Measurements from ENCODE around the gene ARHGDIA.
A peak's percentile ranks its signal among the peaks of the same experiment; 100 is the strongest.

Gene ARHGDIA

DNA sequence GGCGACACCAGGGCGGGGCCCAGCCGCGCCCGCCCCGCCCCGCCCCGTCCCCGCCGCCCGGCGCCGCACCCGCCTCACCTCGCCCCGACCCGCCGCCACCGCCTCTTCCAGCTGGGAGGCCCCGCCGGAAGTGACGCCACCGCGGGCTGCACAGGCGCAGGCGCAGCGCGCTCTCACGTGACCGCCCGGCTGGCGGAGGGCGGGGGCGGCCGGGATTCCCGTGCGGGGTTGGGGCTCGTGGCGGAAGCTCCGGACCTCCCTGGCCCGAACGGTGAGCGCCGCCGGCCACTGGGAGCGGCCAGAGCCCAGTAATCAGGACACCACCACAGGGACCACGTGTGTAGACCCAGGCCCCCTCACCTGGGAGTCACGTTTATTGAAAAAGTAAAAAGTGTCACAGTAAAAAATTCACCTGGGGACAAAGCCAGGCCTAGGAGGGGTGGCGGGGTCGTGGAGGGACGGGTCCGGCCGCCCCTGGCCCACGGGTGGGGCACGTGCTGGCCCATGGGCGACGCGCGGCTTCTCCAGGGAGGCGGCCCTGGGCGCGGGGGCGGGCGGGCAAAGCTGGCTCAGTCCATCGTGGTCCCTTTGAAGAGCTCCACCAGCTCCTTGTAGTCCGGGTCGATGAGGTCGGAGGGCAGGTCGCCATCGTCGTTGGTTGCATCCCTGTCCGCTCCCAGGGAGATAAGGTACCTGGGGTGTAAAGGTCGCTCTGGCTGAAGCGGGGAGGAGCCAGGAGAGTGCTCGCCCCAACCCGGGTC, 37.8 kb downstream of the ARHGDIA start, which contains the start of gene MCRIP1:
Gene MCRIP1 (minus strand): TSS at position 132 of the 761 bp plus-strand sequence. CDS start 8,785 bp downstream, outside the sequence.
- peak within 1 kb of the TSS; percentile 81 for H3K4me3 ChIP-seq (ENCODE audit: low read length)
- TF ChIP-seq, protein P1, sequence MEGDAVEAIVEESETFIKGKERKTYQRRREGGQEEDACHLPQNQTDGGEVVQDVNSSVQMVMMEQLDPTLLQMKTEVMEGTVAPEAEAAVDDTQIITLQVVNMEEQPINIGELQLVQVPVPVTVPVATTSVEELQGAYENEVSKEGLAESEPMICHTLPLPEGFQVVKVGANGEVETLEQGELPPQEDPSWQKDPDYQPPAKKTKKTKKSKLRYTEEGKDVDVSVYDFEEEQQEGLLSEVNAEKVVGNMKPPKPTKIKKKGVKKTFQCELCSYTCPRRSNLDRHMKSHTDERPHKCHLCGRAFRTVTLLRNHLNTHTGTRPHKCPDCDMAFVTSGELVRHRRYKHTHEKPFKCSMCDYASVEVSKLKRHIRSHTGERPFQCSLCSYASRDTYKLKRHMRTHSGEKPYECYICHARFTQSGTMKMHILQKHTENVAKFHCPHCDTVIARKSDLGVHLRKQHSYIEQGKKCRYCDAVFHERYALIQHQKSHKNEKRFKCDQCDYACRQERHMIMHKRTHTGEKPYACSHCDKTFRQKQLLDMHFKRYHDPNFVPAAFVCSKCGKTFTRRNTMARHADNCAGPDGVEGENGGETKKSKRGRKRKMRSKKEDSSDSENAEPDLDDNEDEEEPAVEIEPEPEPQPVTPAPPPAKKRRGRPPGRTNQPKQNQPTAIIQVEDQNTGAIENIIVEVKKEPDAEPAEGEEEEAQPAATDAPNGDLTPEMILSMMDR (IDR thresholded peaks at IDR 0.05; ENCODE audit: insufficient read depth, low read depth, low read length, missing control alignments), result no peak
- DNase-seq (ENCODE audit: low read depth), result peak; percentile 95

DNA sequence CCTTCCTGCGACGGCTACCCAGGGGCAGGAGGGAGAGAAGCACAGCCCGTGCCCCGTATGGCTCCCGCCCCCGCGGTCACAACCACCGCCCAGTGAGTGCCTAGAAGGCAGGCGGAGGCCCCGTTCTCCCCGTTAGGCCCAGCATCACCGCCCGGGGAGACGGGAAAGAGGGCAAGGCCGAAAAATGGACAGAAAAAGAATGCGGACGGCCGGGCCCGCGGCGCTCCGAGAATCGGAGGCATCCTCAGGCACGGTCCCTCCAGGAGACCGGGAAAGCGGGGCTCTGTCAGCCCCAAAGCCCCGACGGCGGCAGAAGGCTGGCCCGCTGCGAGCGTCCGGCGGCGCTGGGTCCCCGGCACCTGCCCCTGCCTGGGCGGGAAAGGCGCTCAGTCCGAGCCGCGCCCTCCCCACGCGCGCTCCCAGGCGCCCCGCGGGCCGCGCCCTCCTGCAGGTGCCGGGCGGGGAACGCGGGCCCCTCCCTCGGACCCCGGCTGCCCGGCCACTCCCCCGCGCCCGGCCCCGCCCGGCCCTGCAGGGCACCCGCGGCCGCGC, 38.5 kb downstream of the ARHGDIA start:
- peak overlapping the region; percentile 48 for H3K4me3 ChIP-seq (ENCODE audit: low read length)
- TF ChIP-seq, protein P1 (IDR thresholded peaks at IDR 0.05; ENCODE audit: insufficient read depth, low read depth, low read length, missing control alignments), result no peak
- peak; percentile 21 for DNase-seq (ENCODE audit: low read depth)

DNA sequence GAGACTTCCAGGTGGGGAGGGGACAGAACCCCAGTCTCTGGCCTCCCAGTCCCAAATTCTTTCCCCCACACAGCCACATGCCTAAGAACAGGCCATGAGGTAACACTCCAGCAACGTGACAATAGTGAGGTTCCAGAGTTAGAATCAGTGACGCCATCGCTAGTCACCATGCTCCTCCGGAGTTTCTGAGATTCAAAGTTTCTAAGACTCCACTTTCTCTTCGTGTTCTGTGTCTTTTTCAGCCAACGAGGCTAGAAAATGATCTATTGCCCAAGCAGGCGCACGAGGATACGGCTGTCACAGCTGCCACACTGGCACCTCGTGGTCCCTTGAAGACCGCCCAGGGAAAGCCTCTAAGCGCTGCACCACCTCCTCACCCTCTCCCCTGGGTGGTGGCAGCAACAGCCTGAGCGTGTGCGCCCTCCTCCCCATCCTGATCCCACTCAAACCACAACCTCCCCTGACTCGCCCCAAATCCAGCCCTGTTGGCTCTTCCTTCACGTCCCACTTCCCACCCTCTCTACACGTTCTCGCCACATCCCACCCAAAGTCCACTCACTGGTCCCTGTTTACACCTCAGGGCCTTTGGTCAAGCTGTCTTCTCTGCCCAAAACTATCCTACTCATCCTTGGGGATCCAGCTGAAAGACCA, 39.1 kb downstream of the ARHGDIA start:
- peak; percentile 63 for DNase-seq (ENCODE audit: low read depth)
- TF ChIP-seq, protein P1 (IDR thresholded peaks at IDR 0.05; ENCODE audit: insufficient read depth, low read depth, low read length, missing control alignments), result no peak
- peak overlapping the region; percentile 48 for H3K4me3 ChIP-seq (ENCODE audit: low read length)

DNA sequence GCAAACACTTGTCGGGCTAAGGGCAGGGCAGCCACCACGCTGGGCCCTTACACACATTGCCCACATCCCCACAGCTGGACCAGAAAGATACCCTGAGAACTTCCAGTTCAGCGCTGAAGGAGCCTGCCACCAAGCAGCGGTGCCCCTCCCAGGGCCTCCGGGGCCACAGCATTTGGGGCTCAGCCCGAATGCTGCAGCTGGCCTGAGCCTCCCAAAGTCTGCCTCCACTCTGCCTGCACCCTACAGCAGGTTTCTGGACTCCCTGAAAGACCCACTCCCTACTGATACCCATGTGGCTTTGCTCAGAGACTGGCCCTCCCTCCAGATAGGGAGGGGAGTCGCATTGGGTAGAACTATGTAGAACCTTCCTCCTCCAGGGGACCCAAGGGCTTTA, 39.6 kb downstream of the ARHGDIA start:
- H3K4me3 ChIP-seq (ENCODE audit: low read length), result no peak overlapping the region
- no peak for DNase-seq (ENCODE audit: low read depth)
- TF ChIP-seq, protein P1 (IDR thresholded peaks at IDR 0.05; ENCODE audit: insufficient read depth, low read depth, low read length, missing control alignments), result no peak

DNA sequence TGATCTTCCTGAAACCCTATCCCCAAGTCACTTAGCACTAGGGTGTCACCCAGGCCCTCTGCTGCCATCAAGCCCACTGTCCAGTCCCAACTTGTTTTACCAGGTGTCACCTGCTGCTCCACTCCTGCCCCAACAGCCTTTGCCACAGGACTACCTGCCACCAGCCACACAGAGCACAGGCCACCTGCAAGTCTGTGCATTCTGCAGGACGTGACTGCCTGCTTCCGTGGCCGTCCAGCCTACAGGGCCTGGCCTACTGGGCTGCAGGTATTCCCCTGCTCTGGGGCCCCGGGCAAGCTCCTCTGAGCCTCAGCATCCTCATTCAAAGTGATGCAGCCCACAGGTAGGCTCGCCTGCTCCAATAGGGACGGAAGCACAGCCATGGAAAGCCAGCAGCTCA, 41.3 kb downstream of the ARHGDIA start:
- TF ChIP-seq, protein P1 (IDR thresholded peaks at IDR 0.05; ENCODE audit: insufficient read depth, low read depth, low read length, missing control alignments), result no peak
- no peak overlapping the region for H3K4me3 ChIP-seq (ENCODE audit: low read length)
- DNase-seq (ENCODE audit: low read depth), result no peak

- H3K4me3 ChIP-seq (ENCODE audit: low read length), result no peak overlapping the region
- no peak for DNase-seq (ENCODE audit: low read depth)
- TF ChIP-seq, protein P1 (IDR thresholded peaks at IDR 0.05; ENCODE audit: insufficient read depth, low read depth, low read length, missing control alignments), result no peak
Measured at GRCh38 chr17:81828656-81829055, 42.5 kb downstream of the ARHGDIA start.
